Left lung (tissue), 10 donors: ENCODE measurements around the gene SORBS1. TPM values are rescaled to one million over a fixed set of nuclear protein-coding genes. Genes with fewer than 3 reads are reported as not detected.

ENCODE experiments used
- ATAC-seq: fragments of 200-7000 bp; cut with Tn5 transposase; one replicate; pipeline ENCODE4 v1.9.1; 2020; ENCODE audit warnings: moderate library complexity
- DNase-seq, 4 donors: peaks; one replicate each; pipeline ENCODE4 v3.0.0-alpha.2; 2013 to 2020
- H3K27ac ChIP-seq, 2 donors: fragments of 200-600 bp; sonication (generic) in 1 of 2; one replicate each; pipeline versions ENCODE4 v1.5.0 to v1.8.0; 2020 to 2021
- H3K27me3 ChIP-seq, 2 donors: fragments of 200-600 bp; sonication (generic) in 1 of 2; one replicate each; pipeline versions ENCODE4 v1.5.0 to v1.8.0; 2020 to 2021
- H3K36me3 ChIP-seq, 2 donors: fragments of 200-600 bp; sonication (generic) in 1 of 2; one replicate each; pipeline versions ENCODE4 v1.5.0 to v1.8.0; 2020 to 2021
- H3K4me1 ChIP-seq, 2 donors: fragments of 200-600 bp; one replicate each; pipeline ENCODE4 v1.8.0; 2021
- H3K4me3 ChIP-seq, 2 donors: fragments of 200-600 bp; sonication (generic) in 1 of 2; one replicate each; pipeline versions ENCODE4 v1.5.0 to v1.8.0; 2020 to 2021; ENCODE audit warnings: mild to moderate bottlenecking in 1 of 2
- H3K9me3 ChIP-seq, 2 donors: fragments of 200-600 bp; sonication (generic) in 1 of 2; one replicate each; pipeline versions ENCODE4 v1.5.0 to v1.8.0; 2020 to 2021
- CTCF ChIP-seq, 2 donors: fragments of 200-600 bp; sonication (generic) in 1 of 2; IDR thresholded peaks; one replicate each; pipeline versions ENCODE4 v1.5.0 to v1.8.0; 2021; ENCODE audit warnings: antibody characterized with exemption in 2 of 2
- intact Hi-C, 2 donors: fragments of 100-400 bp; cut with DNase I; formaldehyde crosslinking; loops; one replicate each; pipeline versions ENCODE4 v1.11.2 to v1.14.2; 2022
- polyA plus RNA-seq, 6 donors: library from polyadenylated mRNA; unstranded; fragments of 120-200 nt; gene quantifications; one replicate each; pipeline ENCODE4 v1.2.1, GENCODE V29; 2013; ENCODE audit not compliant: insufficient read length in 6 of 6
- total RNA-seq, 2 donors: library from RNA; stranded (reverse); fragmentation: NEBNext Ultra II Directional; extraction: Animal tissue kit (Norgen Biotek cat#: 25700); gene quantifications; one replicate each; pipeline ENCODE4 v1.2.1, GENCODE V29; 2021
- donor health status: DM: no; HTN: yes; CAD: no.
- donor health status: DM: no; HTN: no; CAD: no.

The SORBS1 gene
- total and polyA plus RNA-seq, 8 donors = 23.3 to 52.7 (median 36.4) TPM

DNA sequence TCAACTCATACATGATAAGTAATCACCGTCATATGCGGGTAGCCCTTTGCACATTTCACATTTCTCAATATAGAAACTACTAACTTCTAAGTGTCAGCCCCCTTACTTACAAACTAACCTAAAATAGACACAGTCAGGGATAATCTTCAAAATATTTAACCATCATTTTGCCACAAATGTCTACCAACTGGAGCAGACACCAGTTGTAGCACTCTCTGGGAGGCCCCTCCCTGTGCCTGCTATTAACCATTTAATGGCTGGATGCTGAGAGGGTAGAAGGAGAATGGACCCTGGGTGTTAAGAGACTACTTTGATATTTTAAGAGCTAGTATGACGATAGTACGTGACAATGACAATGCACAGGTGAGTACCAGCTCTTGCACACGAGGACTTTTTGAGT lies 116.4 kb downstream of the SORBS1 start:
- Histone ChIP-seq H3K27ac (peak overlapping the region; percentile 47 to 88), H3K4me1 (peaks cover 15 to 31% of the 10 kb centered on the region in 2 donors), H3K27me3 (no peaks in the 10 kb centered on the region), H3K36me3 (no peaks in the 10 kb centered on the region), H3K9me3 (no peaks in the 10 kb centered on the region), H3K4me3 (no peak overlapping the region)
- TF ChIP-seq CTCF (IDR thresholded peaks at IDR 0.05) = no peak
- DNase-seq = no peak
- ATAC-seq = no peak
- intact Hi-C loops = no loop called here

DNA sequence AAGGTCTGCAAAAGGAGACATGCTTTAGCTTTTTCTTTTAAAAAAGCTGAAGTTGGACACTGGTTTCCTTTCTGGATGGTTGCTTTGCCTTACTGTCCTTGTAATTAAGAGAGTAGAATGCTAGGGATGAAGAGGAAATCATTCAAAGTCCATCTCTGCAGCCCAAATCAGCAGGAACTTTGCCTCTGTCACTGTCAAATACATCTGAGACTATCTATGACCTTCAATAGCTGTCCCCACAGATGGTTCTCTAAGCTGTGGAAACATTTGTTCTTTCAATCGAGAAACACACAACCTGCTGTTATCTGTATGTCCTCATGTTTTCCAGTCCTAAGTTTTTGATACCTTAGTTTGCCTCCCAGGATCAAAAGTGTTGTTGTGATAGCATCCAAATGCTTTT lies 117.5 kb downstream of the SORBS1 start:
- Histone ChIP-seq H3K36me3 (no peaks in the 10 kb centered on the region), H3K4me3 (no peak overlapping the region), H3K9me3 (no peaks in the 10 kb centered on the region), H3K4me1 (peaks cover 15 to 31% of the 10 kb centered on the region in 2 donors), H3K27me3 (no peaks in the 10 kb centered on the region), H3K27ac (no peak overlapping the region)
- ATAC-seq (no peak), DNase-seq (no peak)
- intact Hi-C loops = no loop called here
- no peak for TF ChIP-seq CTCF (IDR thresholded peaks at IDR 0.05)

- Histone ChIP-seq H3K9me3 (no peaks in the 10 kb centered on the region), H3K4me3 (no peak overlapping the region), H3K36me3 (no peaks in the 10 kb centered on the region), H3K27ac (no peak overlapping the region), H3K27me3 (no peaks in the 10 kb centered on the region), H3K4me1 (peaks cover 7 to 25% of the 10 kb centered on the region in 2 donors)
- DNase-seq (no peak), ATAC-seq (no peak)
- intact Hi-C loops = no loop called here
- TF ChIP-seq CTCF (IDR thresholded peaks at IDR 0.05) = no peak
Observed at GRCh38 chr10:95442341-95442740, 118.8 kb downstream of the SORBS1 start.

- H3K4me3 ChIP-seq = no peak overlapping the region
- no peak for TF ChIP-seq CTCF (IDR thresholded peaks at IDR 0.05)
- H3K36me3 ChIP-seq = peaks cover 0 to 7% of the 10 kb centered on the region in 2 donors
- H3K27me3 ChIP-seq = no peaks in the 10 kb centered on the region
- DNase-seq (no peak), ATAC-seq (no peak)
- H3K27ac ChIP-seq = no peak overlapping the region
- H3K4me1 ChIP-seq = peaks cover 7 to 16% of the 10 kb centered on the region in 2 donors
- intact Hi-C loops = no loop called here
- no peaks in the 10 kb centered on the region for H3K9me3 ChIP-seq
Observed at GRCh38 chr10:95441547-95441923, 119.6 kb downstream of the SORBS1 start.

DNA sequence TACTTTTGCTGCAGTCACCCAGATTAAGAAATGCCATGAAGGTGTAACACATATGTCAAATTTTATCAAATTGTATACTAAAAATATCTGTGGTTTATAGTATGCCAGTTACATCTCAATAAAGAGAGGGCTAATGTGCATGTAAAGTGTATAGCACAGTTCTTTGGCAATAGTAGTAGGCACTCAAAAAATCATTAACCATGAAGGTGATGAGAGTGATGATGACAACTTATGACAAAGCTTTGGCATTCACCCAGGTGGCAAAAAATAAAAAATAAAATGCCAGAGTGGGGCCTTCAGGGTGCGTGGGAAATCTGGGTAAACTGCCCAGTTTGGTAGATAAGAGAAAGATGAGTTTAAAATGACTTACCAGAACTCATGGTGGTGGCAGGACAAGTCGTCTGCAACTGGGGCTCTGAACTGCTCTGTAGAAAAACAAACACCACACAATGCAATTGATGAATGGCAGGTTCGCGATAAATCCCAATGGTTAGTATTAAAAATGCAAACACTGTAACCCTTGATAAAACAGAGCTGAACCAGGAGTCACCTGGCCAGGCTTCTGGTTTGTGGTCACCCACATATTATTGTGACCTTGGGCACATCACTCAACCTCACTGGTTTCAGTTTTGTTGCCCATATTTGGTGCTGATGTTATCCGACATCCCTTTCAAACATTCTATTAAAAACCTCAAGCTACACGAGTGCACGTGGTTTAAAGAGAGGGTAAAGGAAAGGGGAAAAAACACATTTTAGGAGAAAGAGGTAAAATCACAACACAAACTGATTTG lies 120.2 kb downstream of the SORBS1 start:
- TF ChIP-seq CTCF (IDR thresholded peaks at IDR 0.05) = no peak
- ATAC-seq (no peak), DNase-seq (no peak)
- peaks cover 0 to 11% of the 10 kb centered on the region in 2 donors for H3K36me3 ChIP-seq
- peaks cover 7 to 11% of the 10 kb centered on the region in 2 donors for H3K4me1 ChIP-seq
- intact Hi-C loops = no loop called here
- H3K4me3 ChIP-seq = no peak overlapping the region
- H3K27me3 ChIP-seq = no peaks in the 10 kb centered on the region
- no peaks in the 10 kb centered on the region for H3K9me3 ChIP-seq
- H3K27ac ChIP-seq = no peak overlapping the region
